ENCODE results near the gene CASD1.

Gene CASD1

DNA sequence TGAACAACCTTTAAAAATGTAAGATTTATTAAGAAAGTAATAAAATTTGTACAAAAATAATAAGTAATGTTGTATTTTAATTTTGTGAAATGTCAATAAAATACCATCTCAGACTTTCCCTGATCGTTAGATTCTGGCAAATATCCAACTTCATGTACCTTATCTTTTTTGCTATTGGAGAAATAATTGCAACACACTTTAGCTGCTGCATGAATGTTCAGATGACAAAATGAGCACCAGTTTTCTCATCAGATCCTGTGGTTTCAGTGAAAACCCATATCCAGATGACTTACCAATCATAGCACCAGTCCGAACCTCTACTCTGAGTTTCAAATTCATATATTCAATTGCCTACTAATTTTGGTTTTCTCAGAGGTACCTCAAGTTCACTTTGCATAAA, 69.9 kb downstream of the CASD1 start:
- no peak for DNase-seq (ENCODE audit: low read depth in 1 of 2, low spot score in 1 of 2)

- DNase-seq (ENCODE audit: low read depth in 1 of 2, low spot score in 1 of 2): no peak
Measured at GRCh38 chr7:94580601-94581000, 71.0 kb downstream of the CASD1 start.

DNA sequence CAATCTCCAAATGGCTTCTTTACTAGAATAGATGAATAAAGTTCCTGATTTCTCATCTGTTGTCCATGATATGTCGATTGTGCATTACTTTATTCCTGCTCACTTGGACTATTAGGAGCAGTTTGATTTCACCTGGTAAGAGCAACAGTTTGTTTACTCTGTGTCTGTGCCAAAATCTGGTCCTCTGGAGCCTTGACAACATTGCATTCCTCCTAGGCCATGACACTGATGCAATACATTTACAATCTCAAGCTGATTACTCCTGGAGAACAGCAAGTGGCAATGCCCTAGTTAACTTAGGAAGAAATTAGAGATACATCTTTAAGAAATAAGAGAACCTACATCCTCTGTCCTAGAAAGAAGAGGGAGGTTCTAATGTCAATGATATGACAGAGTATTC, 74.5 kb downstream of the CASD1 start:
- DNase-seq (ENCODE audit: low read depth in 1 of 2, low spot score in 1 of 2): no peak

GRCh38 chr7:94588075-94588474, 78.5 kb downstream of the CASD1 start:
- DNase-seq (ENCODE audit: low read depth in 1 of 2, low spot score in 1 of 2): no peak

DNA sequence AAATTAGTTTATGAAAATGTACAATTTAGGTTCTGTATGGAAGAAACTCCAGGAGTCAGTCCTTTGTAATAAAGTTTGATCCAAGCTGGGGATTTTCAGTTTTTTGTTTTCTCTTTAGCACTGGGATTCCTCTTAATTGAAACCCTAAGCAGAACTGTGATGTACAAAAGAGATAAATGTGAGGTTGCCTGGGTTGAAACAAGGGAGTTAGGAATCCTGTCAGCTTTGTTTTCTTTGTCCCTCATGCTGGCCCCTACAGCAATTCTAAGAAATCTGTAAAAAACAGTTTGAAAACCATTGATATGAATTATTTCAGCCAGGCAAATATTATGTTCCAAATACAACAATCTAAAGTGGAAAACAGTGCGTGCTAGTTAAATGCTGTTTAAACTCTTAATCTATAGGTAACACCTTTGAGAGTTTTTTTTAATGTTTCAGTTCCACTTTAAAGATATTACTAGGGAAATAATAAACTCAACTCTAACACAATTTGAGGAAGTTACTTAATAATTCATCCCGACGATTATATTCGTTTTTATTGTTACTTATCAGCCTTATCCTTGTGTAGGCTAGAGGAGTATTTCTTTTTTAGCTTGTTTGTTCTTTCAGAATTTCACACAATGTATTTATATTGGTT, 81.0 kb downstream of the CASD1 start:
- DNase-seq (ENCODE audit: low read depth in 1 of 2, low spot score in 1 of 2): no peak

- no peak for DNase-seq (ENCODE audit: low read depth in 1 of 2, low spot score in 1 of 2)
Measured at GRCh38 chr7:94591176-94591575, 81.6 kb downstream of the CASD1 start.

- no peak for DNase-seq (ENCODE audit: low read depth in 1 of 2, low spot score in 1 of 2)
Measured at GRCh38 chr7:94594882-94595281, 85.3 kb downstream of the CASD1 start.

GRCh38 chr7:94595717-94596116, 86.1 kb downstream of the CASD1 start:
- no peak for DNase-seq (ENCODE audit: low read depth in 1 of 2, low spot score in 1 of 2)

- no peak for DNase-seq (ENCODE audit: low read depth in 1 of 2, low spot score in 1 of 2)
Measured at GRCh38 chr7:94600267-94600666, 90.7 kb downstream of the CASD1 start.

- DNase-seq (ENCODE audit: low read depth in 1 of 2, low spot score in 1 of 2): no peak
Measured at GRCh38 chr7:94602181-94602580, 92.6 kb downstream of the CASD1 start.

- DNase-seq (ENCODE audit: low read depth in 1 of 2, low spot score in 1 of 2): no peak
Measured at GRCh38 chr7:94605031-94605430, 95.4 kb downstream of the CASD1 start.

All from activated T-helper 1 cell treated with anti-CD3 and anti-CD28 coated beads, Interleukin-2, amount 50 U/mL, for 16 hours (primary cell).